GM12878 (cell line): Measurements from ENCODE around the gene DAAM1. TPM values are rescaled to one million over a fixed set of nuclear protein-coding genes. Genes with fewer than 3 reads are reported as not detected.

Experiments used
- ATAC-seq: fragments of 200-7000 bp; cut with Tn5 transposase; 3 replicates; pipeline ENCODE4 v1.9.1; 2020; ENCODE audit warnings: mild to moderate bottlenecking, moderate library complexity
- BruUV-seq: library from RNA; stranded (reverse); fragments of 400-500 nt; replicated peaks from 2 replicates; lab custom pipeline; 2021; lab: Mats Ljungman, UMichigan
- CTCF ChIA-PET: fragments of 300-600 bp; sonication (Branson Sonifier 250); formaldehyde crosslinking; extraction: SDS; loops from one replicate; lab custom pipeline; 2021; ENCODE audit warnings: inconsistent platforms; lab: Yijun Ruan, JAX
- POLR2A ChIA-PET: fragments of 350-600 bp; formaldehyde crosslinking; extraction: SDS; loops from one replicate; lab custom pipeline; 2021; ENCODE audit warnings: inconsistent platforms; lab: Charles Lee
- RAD21 ChIA-PET: fragments of 300-600 bp; sonication (Branson Sonifier 250); formaldehyde crosslinking; loops from one replicate; lab custom pipeline; 2023; ENCODE audit warnings: antibody characterized with exemption; ENCODE audit not compliant: unreplicated experiment; lab: Charles Lee
- SMC1A ChIA-PET: fragments of 300-600 bp; sonication (Branson Sonifier 250); formaldehyde crosslinking; loops from one replicate; lab custom pipeline; 2023; ENCODE audit not compliant: unreplicated experiment, uncharacterized antibody; lab: Charles Lee
- DNase-seq: peaks from one replicate; pipeline ENCODE4 v3.0.0-alpha.2; 2011; ENCODE audit warnings: low read depth, low spot score
- FAIRE-seq: peaks from 3 replicates; lab custom pipeline; 2011; peaks lifted over from hg19 to GRCh38; lab: Jason Lieb, UNC
- H2AFZ ChIP-seq: 2 replicates; pipeline ENCODE4 v1.6.0; 2011; ENCODE audit warnings: low read depth, low read length, control low read depth; ENCODE audit not compliant: control insufficient read depth
- H3K27ac ChIP-seq: 2 replicates; pipeline ENCODE4 v1.5.1; 2011; ENCODE audit warnings: control low read depth; ENCODE audit not compliant: control insufficient read depth, insufficient read depth
- H3K27me3 ChIP-seq, 2 experiments: replicated peaks in 1 of 2; 2 replicates each; pipeline versions ENCODE4 v1.6.0 to v1.6.1; 2011; ENCODE audit warnings: low read length in 1 of 2; ENCODE audit not compliant: control insufficient read depth in 2 of 2, insufficient read depth in 2 of 2
- H3K36me3 ChIP-seq, 2 experiments: 2 replicates each; pipeline ENCODE4 v1.5.1; 2011; ENCODE audit warnings: low read length in 1 of 2; ENCODE audit not compliant: control insufficient read depth in 2 of 2, insufficient read depth in 2 of 2
- H3K4me1 ChIP-seq: 2 replicates; pipeline ENCODE4 v1.6.1; 2011; ENCODE audit warnings: mild to moderate bottlenecking, low read length, moderate library complexity, mixed read lengths; ENCODE audit not compliant: control insufficient read depth, insufficient read depth
- H3K4me2 ChIP-seq: 2 replicates; pipeline ENCODE4 v1.6.0; 2011; ENCODE audit warnings: control low read depth; ENCODE audit not compliant: control insufficient read depth, insufficient read depth
- H3K4me3 ChIP-seq: fragments of 200-600 bp; sonication (generic); 2 replicates; pipeline ENCODE4 v1.5.1; 2016
- H3K79me2 ChIP-seq: 2 replicates; pipeline ENCODE4 v1.6.0; 2011; ENCODE audit warnings: low read length; ENCODE audit not compliant: control insufficient read depth, insufficient read depth
- H3K9ac ChIP-seq: 2 replicates; pipeline ENCODE4 v1.8.0; 2011; ENCODE audit warnings: low read length, control low read depth, mixed read lengths; ENCODE audit not compliant: control insufficient read depth, insufficient read depth
- H3K9me3 ChIP-seq: replicated peaks from 3 replicates; pipeline ENCODE4 v1.5.1; 2011; ENCODE audit warnings: mild to moderate bottlenecking, low read length; ENCODE audit not compliant: control insufficient read depth, insufficient read depth
- H4K20me1 ChIP-seq: 2 replicates; pipeline ENCODE4 v1.6.0; 2011; ENCODE audit not compliant: control insufficient read depth, insufficient read depth
- BCL11A ChIP-seq: IDR thresholded peaks from 2 replicates; pipeline ENCODE4 v1.6.1; 2011; ENCODE audit warnings: low read depth, low read length
- BHLHE40 ChIP-seq, 2 experiments: fragments of 450-650 bp in 1 of 2; IDR thresholded peaks; 2 replicates each; pipeline ENCODE4 v1.6.1; 2011 to 2017; ENCODE audit warnings: low read depth in 2 of 2, borderline replicate concordance in 1 of 2, improper control_type of control experiment in 1 of 2, low read length in 1 of 2, mild to moderate bottlenecking in 1 of 2
- CEBPB ChIP-seq, 2 experiments: fragments of 150-350 bp in 1 of 2; IDR thresholded peaks; 2 replicates each; pipeline ENCODE4 v1.6.1; 2012 to 2014; ENCODE audit warnings: low read depth in 2 of 2, low read length in 2 of 2, borderline replicate concordance in 1 of 2, inconsistent platforms in 1 of 2
- HDAC6 ChIP-seq: fragments of 200-600 bp; sonication (generic); IDR thresholded peaks from one replicate; pipeline ENCODE4 v1.8.0; 2017; ENCODE audit warnings: antibody characterized with exemption; ENCODE audit not compliant: unreplicated experiment
- LARP7 ChIP-seq: fragments of 450-650 bp; IDR thresholded peaks from 2 replicates; pipeline ENCODE4 v1.6.1; 2017; ENCODE audit warnings: mild to moderate bottlenecking
- MEF2A ChIP-seq: IDR thresholded peaks from 2 replicates; pipeline ENCODE4 v1.6.1; 2011; ENCODE audit warnings: low read depth, mild to moderate bottlenecking, low read length, moderate library complexity; ENCODE audit not compliant: insufficient read depth
- MYC ChIP-seq: IDR thresholded peaks from 2 replicates; pipeline ENCODE4 v1.6.1; 2011; ENCODE audit warnings: mild to moderate bottlenecking, low read length, moderate library complexity, inconsistent platforms; ENCODE audit not compliant: insufficient read depth, insufficient replicate concordance, insufficient read length, severe bottlenecking
- PAX8 ChIP-seq: fragments of 450-650 bp; IDR thresholded peaks from 2 replicates; pipeline ENCODE4 v1.6.1; 2017; ENCODE audit warnings: mild to moderate bottlenecking, moderate library complexity
- TCF3 ChIP-seq: IDR thresholded peaks from 2 replicates; pipeline ENCODE4 v1.6.1; 2012; ENCODE audit warnings: low read depth, mild to moderate bottlenecking, low read length, borderline replicate concordance; ENCODE audit not compliant: insufficient read depth
- YBX1 ChIP-seq: fragments of 450-650 bp; IDR thresholded peaks from 2 replicates; pipeline ENCODE4 v1.6.1; 2016; ENCODE audit warnings: antibody characterized with exemption
- WGBS: methylation state at CpG from one replicate; pipeline ENCODE4 v1.1.6; 2016; ENCODE audit warnings: low lambda C conversion rate; ENCODE audit not compliant: insufficient replicate concordance, insufficient coverage; ENCODE audit errors: missing lambda C conversion rate; 5-methylcytosine and 5-hydroxymethylcytosine counted together
- in situ Hi-C: fragments of 300-500 bp; cut with MboI; formaldehyde crosslinking; loops from 9 replicates; pipeline ENCODE4 v1.14.3; 2018; ENCODE audit warnings: mixed read lengths
- intact Hi-C: fragments of 100-400 bp; cut with micrococcal nuclease; formaldehyde crosslinking; loops from one replicate; pipeline ENCODE4 v1.14.2; 2022; ENCODE audit not compliant: unreplicated experiment
- polyA plus RNA-seq, 11 experiments: library from polyadenylated mRNA; depleted of rRNA in 4 of 11; unstranded in 6 of 11; stranded (reverse) in 5 of 11; fragments of >200 nt; fragmentation: Nextera tagmentation in 4 of 11; fragmentation: Illumina TruSeq in 1 of 11; extraction: Ambion mirVana in 4 of 11; extraction: Trizol in 1 of 11; gene quantifications; 1 replicate in 1 of 11; 2 replicates in 10 of 11; pipeline versions ENCODE4 v1.2.1 to v1.2.3, GENCODE V29; 2011 to 2016; ENCODE audit warnings: inconsistent platforms in 2 of 11, missing spikeins in 2 of 11, low read depth in 1 of 11
- total RNA-seq, 4 experiments: library from RNA; depleted of rRNA in 3 of 4; stranded (reverse); fragments of >200 nt in 3 of 4; fragmentation: Illumina TruSeq in 1 of 4; extraction: Trizol in 1 of 4; gene quantifications; 2 replicates each; pipeline versions ENCODE4 v1.2.1 to v1.2.3, GENCODE V29; 2013 to 2021
- TF ChIP-seq, protein P1 (sequence below): IDR thresholded peaks from 2 replicates; pipeline ENCODE4 v1.6.1; 2011; ENCODE audit warnings: mild to moderate bottlenecking, low read depth, low read length, moderate library complexity; ENCODE audit not compliant: insufficient replicate concordance
- TF ChIP-seq, protein P2 (sequence below): IDR thresholded peaks from 2 replicates; pipeline ENCODE4 v1.6.1; 2012; ENCODE audit warnings: mild to moderate bottlenecking, low read depth, low read length

Gene DAAM1
- total and polyA plus RNA-seq, 10 of the 15 experiments (the other 5 are each of a cell fraction or from before 2014, with no cell fraction given), result 13.8 to 32.4 (median 24.2) TPM

DNA sequence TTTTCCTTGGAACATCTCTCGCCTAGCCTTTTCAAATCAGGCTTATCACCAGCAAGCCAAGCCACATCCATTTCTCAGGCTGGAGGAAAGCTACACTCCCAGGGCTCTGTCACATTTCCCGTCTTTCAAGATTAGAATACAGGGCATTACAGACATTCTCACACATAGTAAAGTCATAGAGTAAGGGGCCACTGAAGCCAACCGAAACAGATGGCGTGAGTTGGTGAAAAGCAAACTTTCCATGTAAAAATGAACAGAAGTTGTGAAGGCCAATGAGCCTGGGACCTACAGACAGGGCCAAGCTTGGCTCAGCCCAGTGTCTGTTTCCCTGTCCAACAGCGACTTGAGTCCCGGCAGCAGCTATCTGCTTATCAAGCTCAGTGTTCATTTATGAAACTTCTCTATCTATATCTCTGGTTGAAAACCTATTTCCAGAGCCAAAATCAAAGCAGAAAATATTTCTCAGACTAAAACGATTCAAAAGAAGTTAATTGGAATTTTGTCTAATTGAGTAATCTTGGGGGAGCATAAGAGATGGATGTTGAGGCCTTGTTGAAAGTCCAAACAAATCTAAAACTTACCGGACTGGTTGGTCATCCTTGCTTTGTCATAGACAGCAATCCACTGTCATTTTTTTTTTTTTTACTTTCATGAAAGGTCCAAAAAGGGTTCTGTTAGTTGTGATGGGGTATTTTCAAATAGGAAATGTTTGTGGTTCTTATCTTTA, 105.6 kb downstream of the DAAM1 start:
- H3K27ac ChIP-seq, result no peak overlapping the region
- no peak overlapping the region for H3K9ac ChIP-seq
- ChIA-PET POLR2A (interaction anchor here (0.6 to 0.7 kb wide), 2 partner anchors 187 to 849 kb away, joined by 3 to 5 read pairs; no protein-coding TSS in a partner anchor), SMC1A (interaction anchor here (1.1 to 6.4 kb wide), 4 partner anchors 11 to 19 kb away, joined by 3 to 26 read pairs (median 6); no protein-coding TSS in a partner anchor), RAD21 (interaction anchor here (0.7 kb wide), 1 partner anchor 79 kb away, joined by 3 read pairs; no protein-coding TSS in a partner anchor), CTCF (no interaction called here)
- no peaks in the 10 kb centered on the region for H3K79me2 ChIP-seq
- intact Hi-C loops, result no loop called here
- H3K9me3 ChIP-seq, result no peaks in the 10 kb centered on the region
- no peak overlapping the region for H2AFZ ChIP-seq
- FAIRE-seq (no peak), DNase-seq (no peak)
- H3K36me3 ChIP-seq, result peaks cover 5 to 7% of the 10 kb centered on the region in 2 experiments; a peak in 3 of 4 replicates
- no peaks in the 10 kb centered on the region for H4K20me1 ChIP-seq
- no peaks in the 10 kb centered on the region for H3K27me3 ChIP-seq
- in situ Hi-C loops, result no loop called here
- TF ChIP-seq CEBPB (IDR thresholded peaks at IDR 0.05; ENCODE audit: borderline replicate concordance in 1 of 2, low read depth in 2 of 2, low read length in 2 of 2) (no peak), TCF3 (no peak), BCL11A (no peak), MEF2A (no peak), BHLHE40 (IDR thresholded peaks at IDR 0.05; ENCODE audit: borderline replicate concordance in 1 of 2, low read depth in 2 of 2, low read length in 1 of 2) (no peak), LARP7 (no peak), HDAC6 (no peak), MYC (no peak), PAX8 (no peak), YBX1 (no peak)
- TF ChIP-seq, protein P1, sequence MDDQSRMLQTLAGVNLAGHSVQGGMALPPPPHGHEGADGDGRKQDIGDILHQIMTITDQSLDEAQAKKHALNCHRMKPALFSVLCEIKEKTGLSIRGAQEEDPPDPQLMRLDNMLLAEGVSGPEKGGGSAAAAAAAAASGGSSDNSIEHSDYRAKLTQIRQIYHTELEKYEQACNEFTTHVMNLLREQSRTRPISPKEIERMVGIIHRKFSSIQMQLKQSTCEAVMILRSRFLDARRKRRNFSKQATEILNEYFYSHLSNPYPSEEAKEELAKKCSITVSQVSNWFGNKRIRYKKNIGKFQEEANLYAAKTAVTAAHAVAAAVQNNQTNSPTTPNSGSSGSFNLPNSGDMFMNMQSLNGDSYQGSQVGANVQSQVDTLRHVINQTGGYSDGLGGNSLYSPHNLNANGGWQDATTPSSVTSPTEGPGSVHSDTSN, result no peak
- TF ChIP-seq, protein P2, sequence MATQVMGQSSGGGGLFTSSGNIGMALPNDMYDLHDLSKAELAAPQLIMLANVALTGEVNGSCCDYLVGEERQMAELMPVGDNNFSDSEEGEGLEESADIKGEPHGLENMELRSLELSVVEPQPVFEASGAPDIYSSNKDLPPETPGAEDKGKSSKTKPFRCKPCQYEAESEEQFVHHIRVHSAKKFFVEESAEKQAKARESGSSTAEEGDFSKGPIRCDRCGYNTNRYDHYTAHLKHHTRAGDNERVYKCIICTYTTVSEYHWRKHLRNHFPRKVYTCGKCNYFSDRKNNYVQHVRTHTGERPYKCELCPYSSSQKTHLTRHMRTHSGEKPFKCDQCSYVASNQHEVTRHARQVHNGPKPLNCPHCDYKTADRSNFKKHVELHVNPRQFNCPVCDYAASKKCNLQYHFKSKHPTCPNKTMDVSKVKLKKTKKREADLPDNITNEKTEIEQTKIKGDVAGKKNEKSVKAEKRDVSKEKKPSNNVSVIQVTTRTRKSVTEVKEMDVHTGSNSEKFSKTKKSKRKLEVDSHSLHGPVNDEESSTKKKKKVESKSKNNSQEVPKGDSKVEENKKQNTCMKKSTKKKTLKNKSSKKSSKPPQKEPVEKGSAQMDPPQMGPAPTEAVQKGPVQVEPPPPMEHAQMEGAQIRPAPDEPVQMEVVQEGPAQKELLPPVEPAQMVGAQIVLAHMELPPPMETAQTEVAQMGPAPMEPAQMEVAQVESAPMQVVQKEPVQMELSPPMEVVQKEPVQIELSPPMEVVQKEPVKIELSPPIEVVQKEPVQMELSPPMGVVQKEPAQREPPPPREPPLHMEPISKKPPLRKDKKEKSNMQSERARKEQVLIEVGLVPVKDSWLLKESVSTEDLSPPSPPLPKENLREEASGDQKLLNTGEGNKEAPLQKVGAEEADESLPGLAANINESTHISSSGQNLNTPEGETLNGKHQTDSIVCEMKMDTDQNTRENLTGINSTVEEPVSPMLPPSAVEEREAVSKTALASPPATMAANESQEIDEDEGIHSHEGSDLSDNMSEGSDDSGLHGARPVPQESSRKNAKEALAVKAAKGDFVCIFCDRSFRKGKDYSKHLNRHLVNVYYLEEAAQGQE, result no peak
- TF ChIP-seq, all 136 proteins: peak for 0
- no peak for ATAC-seq
- no peak overlapping the region for H3K4me2 ChIP-seq
- no TSS peak for BruUV-seq
- no peak overlapping the region for H3K4me3 ChIP-seq
- peaks cover 6% of the 10 kb centered on the region; the same call in 1 of the 2 replicates for H3K4me1 ChIP-seq
- WGBS, result 90% methylated on average over 8 of the region's 8 CpGs
